SJSA1 (cell line): Measurements from ENCODE around the gene LMNTD2. TPM values are rescaled to one million over a fixed set of nuclear protein-coding genes. Genes with fewer than 3 reads are reported as not detected.

Experiments
- DNase-seq, 2 experiments: peaks; one replicate each; pipeline ENCODE4 v3.0.0-alpha.2; 2015 to 2020; ENCODE audit warnings: low spot score in 2 of 2, low read depth in 1 of 2
- H3K27ac ChIP-seq: fragments of 250-450 bp; sonication (Bioruptor Pico); 2 replicates; pipeline ENCODE4 v1.5.1; 2020; ENCODE audit warnings: mild to moderate bottlenecking, moderate library complexity
- H3K27me3 ChIP-seq: fragments of 250-450 bp; sonication (Bioruptor Pico); replicated peaks from 2 replicates; pipeline ENCODE4 v1.5.1; 2020; ENCODE audit warnings: mild to moderate bottlenecking, moderate library complexity
- H3K36me3 ChIP-seq: fragments of 250-450 bp; sonication (Bioruptor Pico); 2 replicates; pipeline ENCODE4 v1.5.1; 2020; ENCODE audit warnings: mild to moderate bottlenecking
- H3K4me1 ChIP-seq: fragments of 250-450 bp; sonication (Bioruptor Pico); replicated peaks from 2 replicates; pipeline ENCODE4 v1.6.1; 2021; ENCODE audit warnings: mild to moderate bottlenecking
- H3K4me3 ChIP-seq: fragments of 250-450 bp; sonication (Bioruptor Pico); 2 replicates; pipeline ENCODE4 v1.5.1; 2020; ENCODE audit warnings: mild to moderate bottlenecking
- H3K9me3 ChIP-seq: fragments of 250-450 bp; sonication (Bioruptor Pico); replicated peaks from 2 replicates; pipeline ENCODE4 v1.5.1; 2020; ENCODE audit warnings: mild to moderate bottlenecking
- total RNA-seq: library from RNA; depleted of rRNA; stranded (reverse); fragments of >200 nt; shearing (Covaris generic); gene quantifications from 2 replicates; pipeline ENCODE4 v1.2.3, GENCODE V29; 2014

The LMNTD2 gene
- total RNA-seq, 1 experiment from 2014 or later, result 0.18 TPM

- no peaks in the 10 kb centered on the region for H3K36me3 ChIP-seq
- H3K27me3 ChIP-seq, result no peaks in the 10 kb centered on the region
- DNase-seq, result no peak
- H3K27ac ChIP-seq, result no peak overlapping the region
- no peaks in the 10 kb centered on the region for H3K9me3 ChIP-seq
- H3K4me1 ChIP-seq, result no peaks in the 10 kb centered on the region
- no peak overlapping the region for H3K4me3 ChIP-seq
Observed at GRCh38 chr11:544817-545166, 15.7 kb downstream of the LMNTD2 start.

DNA sequence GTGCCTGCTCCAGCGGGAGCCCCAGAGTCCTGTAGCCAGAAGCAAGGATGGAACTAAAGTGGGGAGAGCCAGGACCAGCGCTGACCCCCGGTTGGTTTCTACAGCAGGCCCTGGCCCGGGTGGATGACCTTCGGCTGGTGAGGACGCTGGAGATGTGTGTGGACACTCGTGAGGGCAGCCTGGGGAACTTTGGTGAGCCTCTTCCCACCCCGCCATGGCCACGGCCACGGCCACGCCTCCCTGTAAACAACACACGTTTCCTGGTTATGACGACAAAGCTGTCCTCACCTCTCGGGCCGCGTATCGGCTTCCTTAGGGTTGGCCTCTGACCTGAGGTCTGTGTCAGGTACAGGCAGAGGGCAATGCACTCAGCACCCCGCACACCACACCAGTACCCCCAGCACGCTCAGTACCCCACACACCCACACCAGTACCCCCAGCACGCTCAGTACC, 19.1 kb downstream of the LMNTD2 start:
- Histone ChIP-seq H3K9me3 (no peaks in the 10 kb centered on the region; the same call in 1 of the 2 replicates), H3K27ac (no peak overlapping the region), H3K4me1 (peaks cover 7% of the 10 kb centered on the region), H3K4me3 (no peak overlapping the region), H3K36me3 (no peaks in the 10 kb centered on the region), H3K27me3 (no peaks in the 10 kb centered on the region)
- DNase-seq, result no peak

GRCh38 chr11:540583-541432, 19.7 kb downstream of the LMNTD2 start:
- DNase-seq, result no peak
- Histone ChIP-seq H3K4me1 (peaks cover 10% of the 10 kb centered on the region), H3K27ac (no peak overlapping the region), H3K36me3 (no peaks in the 10 kb centered on the region), H3K4me3 (no peak overlapping the region), H3K27me3 (no peaks in the 10 kb centered on the region), H3K9me3 (no peaks in the 10 kb centered on the region; the same call in 1 of the 2 replicates)

GRCh38 chr11:539971-540481, 20.5 kb downstream of the LMNTD2 start:
- no peak for DNase-seq
- H3K4me3 ChIP-seq, result no peak overlapping the region
- peaks cover 11% of the 10 kb centered on the region for H3K4me1 ChIP-seq
- H3K27ac ChIP-seq, result no peak overlapping the region
- no peaks in the 10 kb centered on the region; the same call in 1 of the 2 replicates for H3K9me3 ChIP-seq
- no peaks in the 10 kb centered on the region for H3K36me3 ChIP-seq
- H3K27me3 ChIP-seq, result no peaks in the 10 kb centered on the region

DNA sequence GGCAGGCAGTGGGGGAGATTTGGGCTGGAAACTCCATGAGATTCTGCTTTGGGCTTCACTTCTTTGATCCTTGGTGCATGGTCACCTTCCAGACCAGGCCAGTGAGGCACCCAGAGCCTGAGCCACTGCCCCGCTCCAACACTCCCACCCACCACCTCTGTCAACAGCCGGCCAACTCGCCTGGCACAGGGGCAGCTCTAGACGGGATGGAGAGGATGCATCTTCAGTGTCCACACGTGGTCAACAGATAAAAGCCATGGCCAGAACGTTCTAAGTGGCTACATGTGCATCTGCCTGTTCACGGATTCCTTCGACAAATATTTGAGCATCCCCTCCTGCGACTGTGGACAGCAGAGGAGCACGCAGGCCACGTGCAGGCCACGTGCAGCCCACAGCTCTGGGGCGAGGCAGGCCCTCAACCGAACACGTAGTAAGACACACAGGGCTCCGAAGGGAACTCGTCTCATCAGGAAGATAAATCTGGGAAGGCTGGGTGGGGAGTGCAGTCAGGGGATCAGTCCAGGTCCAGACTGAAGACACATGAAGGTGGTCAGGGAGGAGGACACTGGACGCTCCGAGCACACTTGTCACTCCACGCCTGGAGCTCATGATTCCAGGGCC, 22.0 kb downstream of the LMNTD2 start:
- Histone ChIP-seq H3K27ac (no peak overlapping the region), H3K27me3 (no peaks in the 10 kb centered on the region)

GRCh38 chr11:537622-538430, 22.7 kb downstream of the LMNTD2 start:
- no peaks in the 10 kb centered on the region; the same call in 1 of the 2 replicates for H3K9me3 ChIP-seq
- H3K27me3 ChIP-seq, result no peaks in the 10 kb centered on the region
- peaks cover 16% of the 10 kb centered on the region for H3K4me1 ChIP-seq
- DNase-seq, result no peak
- H3K4me3 ChIP-seq, result no peak overlapping the region
- H3K36me3 ChIP-seq, result peaks cover 11% of the 10 kb centered on the region
- H3K27ac ChIP-seq, result no peak overlapping the region

More for the DNA sequence above, 22.0 kb downstream of the LMNTD2 start:
- H3K9me3 ChIP-seq, result no peaks in the 10 kb centered on the region; the same call in 1 of the 2 replicates
- peaks cover 16% of the 10 kb centered on the region for H3K4me1 ChIP-seq
- DNase-seq, result no peak
- no peak overlapping the region for H3K4me3 ChIP-seq
- H3K36me3 ChIP-seq, result peaks cover 6% of the 10 kb centered on the region

DNA sequence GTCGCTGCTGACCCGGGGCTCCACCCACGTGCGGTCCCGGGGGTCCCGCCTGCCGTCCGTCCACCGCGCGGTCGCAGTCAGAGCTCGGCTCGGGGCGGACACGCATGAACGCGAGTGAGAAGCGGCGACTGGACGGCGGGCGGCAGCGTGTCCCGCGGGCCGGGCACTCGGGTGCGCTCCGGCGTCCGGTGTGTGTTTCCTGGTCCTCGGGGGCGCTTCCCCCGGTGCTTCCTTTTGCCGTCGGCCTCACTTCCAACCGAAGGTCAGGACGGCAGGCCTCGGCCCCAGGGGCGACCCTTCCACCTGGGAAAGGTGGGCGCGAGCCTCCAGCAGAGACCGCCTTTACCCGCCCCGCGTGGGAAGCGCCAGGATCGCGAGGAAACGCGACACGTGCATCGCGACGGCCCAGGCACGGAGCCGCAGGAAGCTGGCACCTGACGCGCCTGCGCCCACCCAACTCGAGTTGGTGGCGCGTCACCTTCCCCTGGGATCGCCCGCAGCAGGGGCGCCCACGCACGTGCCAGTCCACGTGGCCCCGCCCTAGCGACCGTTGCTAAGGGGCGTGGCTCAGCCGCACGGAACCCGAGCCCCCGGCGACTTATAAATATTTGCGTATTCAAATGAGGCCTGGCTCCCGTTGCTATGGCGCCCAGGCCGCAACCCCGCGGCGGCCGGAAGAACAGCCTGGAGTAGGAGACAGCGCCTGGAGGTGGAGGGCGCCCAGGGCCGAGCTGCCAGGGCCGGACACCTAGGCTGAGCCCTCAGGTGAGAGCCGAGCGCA, 23.5 kb downstream of the LMNTD2 start, which contains the start of gene LRRC56:
Gene LRRC56 (plus strand): TSS at position 687 of the 781 bp plus-strand sequence. CDS start 3,158 bp downstream, outside the sequence.
- Histone ChIP-seq H3K4me1 (peaks cover 16% of the 10 kb centered on the region), H3K36me3 (peaks cover 16% of the 10 kb centered on the region), H3K4me3 (no peak within 1 kb of the TSS), H3K27ac (no peak within 1 kb of the TSS), H3K27me3 (no peaks in the 10 kb centered on the region), H3K9me3 (no peaks in the 10 kb centered on the region; the same call in 1 of the 2 replicates)
- DNase-seq, result no peak

DNA sequence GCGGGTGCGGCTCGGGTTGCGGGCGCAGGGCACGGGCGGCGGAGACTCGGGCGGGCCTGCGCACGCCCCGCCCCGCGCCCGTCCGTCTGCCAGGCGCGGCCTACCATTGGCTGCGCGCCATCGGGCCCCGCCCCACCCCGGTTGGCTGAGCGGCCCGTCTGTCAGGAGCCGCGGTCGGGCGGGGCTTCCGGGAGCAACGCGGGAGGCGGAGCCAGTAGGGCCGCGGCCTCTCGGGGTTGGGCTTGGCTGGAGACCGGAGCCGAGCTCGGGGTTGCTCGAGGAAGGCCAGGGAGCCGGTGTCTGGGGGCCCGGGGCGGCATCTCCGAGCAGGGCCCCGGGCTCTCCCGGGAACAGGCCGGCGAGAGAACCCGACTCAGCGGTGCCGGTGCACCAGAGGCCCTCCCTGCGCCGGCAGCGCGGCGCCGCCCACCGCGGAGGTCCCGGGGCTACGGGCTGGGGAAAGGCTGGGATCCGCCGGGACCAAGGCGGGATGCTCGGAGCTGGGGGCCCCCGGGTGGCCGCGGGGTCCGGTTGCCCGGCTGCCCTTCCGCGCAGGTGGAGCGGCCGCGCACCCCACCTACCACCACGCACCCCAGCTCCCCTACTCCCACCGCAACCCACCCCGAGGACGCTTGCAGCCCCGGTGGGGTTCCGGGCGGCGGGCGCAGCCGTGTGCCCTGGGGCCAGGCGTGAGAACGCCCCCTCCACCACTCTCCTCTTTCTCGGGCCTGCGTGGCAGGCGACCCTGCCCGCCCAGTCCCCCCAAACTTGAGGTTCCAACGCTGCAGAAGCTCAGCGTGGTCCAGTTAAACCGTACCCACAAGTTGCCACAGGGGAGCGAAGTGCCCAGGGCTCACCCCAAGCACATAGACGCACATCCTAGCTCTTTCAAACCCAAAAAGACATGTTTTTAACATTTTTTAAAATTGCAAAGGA, 24.8 kb downstream of the LMNTD2 start, which contains the start of gene HRAS:
Gene HRAS (minus strand): TSS at position 58 of the 936 bp plus-strand sequence.
- no peak within 1 kb of the TSS for H3K27ac ChIP-seq
- no peaks in the 10 kb centered on the region for H3K27me3 ChIP-seq
- H3K4me3 ChIP-seq, result peak within 1 kb of the TSS; percentile 57
- no peaks in the 10 kb centered on the region; the same call in 1 of the 2 replicates for H3K9me3 ChIP-seq
- DNase-seq, result peak; percentile 81 to 84
- H3K36me3 ChIP-seq, result peaks cover 19% of the 10 kb centered on the region
- peaks cover 16% of the 10 kb centered on the region for H3K4me1 ChIP-seq

- Histone ChIP-seq H3K9me3 (no peaks in the 10 kb centered on the region; the same call in 1 of the 2 replicates), H3K36me3 (peaks cover 19% of the 10 kb centered on the region), H3K4me3 (peak overlapping the region; percentile 57), H3K27me3 (no peaks in the 10 kb centered on the region), H3K4me1 (peaks cover 16% of the 10 kb centered on the region), H3K27ac (no peak overlapping the region)
- no peak for DNase-seq
Observed at GRCh38 chr11:535210-535518, 25.4 kb downstream of the LMNTD2 start.

- DNase-seq, result peak; percentile 17 to 26
- Histone ChIP-seq H3K27me3 (no peaks in the 10 kb centered on the region), H3K9me3 (no peaks in the 10 kb centered on the region; the same call in 1 of the 2 replicates), H3K36me3 (peaks cover 19% of the 10 kb centered on the region), H3K4me1 (peaks cover 16% of the 10 kb centered on the region), H3K4me3 (peak overlapping the region; percentile 57), H3K27ac (no peak overlapping the region)
Observed at GRCh38 chr11:534396-535209, 25.9 kb downstream of the LMNTD2 start.

GRCh38 chr11:533586-534395, 26.7 kb downstream of the LMNTD2 start:
- H3K36me3 ChIP-seq, result peaks cover 19% of the 10 kb centered on the region
- DNase-seq, result no peak
- H3K4me3 ChIP-seq, result peak overlapping the region; percentile 57
- H3K4me1 ChIP-seq, result peaks cover 16% of the 10 kb centered on the region
- no peak overlapping the region for H3K27ac ChIP-seq
- no peaks in the 10 kb centered on the region for H3K27me3 ChIP-seq
- H3K9me3 ChIP-seq, result no peaks in the 10 kb centered on the region; the same call in 1 of the 2 replicates
